NB4 (cell line): ENCODE measurements around the gene TFEB.

Experiments
- CTCF ChIP-seq: IDR thresholded peaks from one replicate; pipeline ENCODE4 v1.5.1; 2012; ENCODE audit warnings: low read depth, low read length
- MAX ChIP-seq: IDR thresholded peaks from 2 replicates; pipeline ENCODE4 v1.6.1; 2011; ENCODE audit warnings: low read depth, low read length
- MYC ChIP-seq: IDR thresholded peaks from 2 replicates; pipeline ENCODE4 v1.6.1; 2011; ENCODE audit warnings: low read depth, low read length
- POLR2A ChIP-seq: IDR thresholded peaks from 2 replicates; pipeline ENCODE4 v1.6.1; 2011; ENCODE audit warnings: mild to moderate bottlenecking; ENCODE audit not compliant: insufficient read length; ENCODE audit errors: extremely low read depth

- TF ChIP-seq CTCF: no peak
- no peak for TF ChIP-seq MAX
- no peak for TF ChIP-seq POLR2A
- no peak for TF ChIP-seq MYC
Measured at GRCh38 chr6:41728073-41728936, 7.1 kb downstream of the TFEB start.
